ENCODE results near the gene PKP4. TPM values are rescaled to one million over a fixed set of nuclear protein-coding genes. Genes with fewer than 3 reads are reported as not detected.

PKP4 gene
- total RNA-seq, 1 donor, result 47.4 TPM

- Histone ChIP-seq H3K79me2 (ENCODE audit: insufficient read depth, low read length) (no peaks in the 10 kb centered on the region), H3K4me1 (ENCODE audit: insufficient read depth, low read length) (no peaks in the 10 kb centered on the region), H3K4me3 (ENCODE audit: insufficient read depth, low read length) (no peak overlapping the region), H3K36me3 (ENCODE audit: insufficient read depth, low read length) (no peaks in the 10 kb centered on the region), H3K9me3 (ENCODE audit: low read depth, low read length) (no peaks in the 10 kb centered on the region), H4K20me1 (ENCODE audit: insufficient read depth, low read length) (no peaks in the 10 kb centered on the region), H3K27ac (ENCODE audit: low read depth, low read length) (no peak overlapping the region), H3K4me2 (ENCODE audit: insufficient read depth, low read length) (no peak overlapping the region), H2AFZ (ENCODE audit: low read length) (no peak overlapping the region), H3K27me3 (ENCODE audit: insufficient read depth, low read length) (no peaks in the 10 kb centered on the region)
- no peak for DNase-seq (ENCODE audit: insufficient read length, low spot score, missing footprints)
- TF ChIP-seq, protein P1, sequence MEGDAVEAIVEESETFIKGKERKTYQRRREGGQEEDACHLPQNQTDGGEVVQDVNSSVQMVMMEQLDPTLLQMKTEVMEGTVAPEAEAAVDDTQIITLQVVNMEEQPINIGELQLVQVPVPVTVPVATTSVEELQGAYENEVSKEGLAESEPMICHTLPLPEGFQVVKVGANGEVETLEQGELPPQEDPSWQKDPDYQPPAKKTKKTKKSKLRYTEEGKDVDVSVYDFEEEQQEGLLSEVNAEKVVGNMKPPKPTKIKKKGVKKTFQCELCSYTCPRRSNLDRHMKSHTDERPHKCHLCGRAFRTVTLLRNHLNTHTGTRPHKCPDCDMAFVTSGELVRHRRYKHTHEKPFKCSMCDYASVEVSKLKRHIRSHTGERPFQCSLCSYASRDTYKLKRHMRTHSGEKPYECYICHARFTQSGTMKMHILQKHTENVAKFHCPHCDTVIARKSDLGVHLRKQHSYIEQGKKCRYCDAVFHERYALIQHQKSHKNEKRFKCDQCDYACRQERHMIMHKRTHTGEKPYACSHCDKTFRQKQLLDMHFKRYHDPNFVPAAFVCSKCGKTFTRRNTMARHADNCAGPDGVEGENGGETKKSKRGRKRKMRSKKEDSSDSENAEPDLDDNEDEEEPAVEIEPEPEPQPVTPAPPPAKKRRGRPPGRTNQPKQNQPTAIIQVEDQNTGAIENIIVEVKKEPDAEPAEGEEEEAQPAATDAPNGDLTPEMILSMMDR (IDR thresholded peaks at IDR 0.05; ENCODE audit: extremely low read depth, low read depth, low read length), result no peak
Measured at GRCh38 chr2:158610059-158610458, 153.3 kb downstream of the PKP4 start.

DNA sequence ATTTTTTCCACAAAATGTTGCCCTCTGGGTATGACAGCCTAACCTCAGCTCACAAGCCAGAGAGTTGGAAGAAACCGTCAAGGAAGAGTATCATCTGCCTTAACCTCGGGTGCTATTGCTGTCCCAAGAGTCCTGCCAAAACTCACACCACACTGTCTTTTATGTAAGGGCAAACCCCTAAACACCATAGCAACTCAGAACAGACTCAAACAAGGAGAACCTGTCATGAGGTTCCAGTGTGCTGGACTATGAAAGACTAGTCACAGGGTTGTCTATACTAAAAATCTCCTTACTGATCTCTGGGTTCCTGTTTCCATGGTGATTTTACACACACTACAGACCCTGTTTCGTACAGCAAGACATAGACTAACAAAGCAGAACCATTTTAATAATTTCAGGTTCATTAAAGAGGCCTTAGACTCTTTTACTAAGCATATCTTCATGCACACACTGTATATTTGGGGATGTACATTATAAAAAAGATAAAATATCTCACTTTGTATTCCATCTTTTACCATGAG lies 159.8 kb downstream of the PKP4 start:
- no peaks in the 10 kb centered on the region for H4K20me1 ChIP-seq (ENCODE audit: insufficient read depth, low read length)
- H3K4me1 ChIP-seq (ENCODE audit: insufficient read depth, low read length), result peaks cover 7% of the 10 kb centered on the region
- TF ChIP-seq, protein P1 (IDR thresholded peaks at IDR 0.05; ENCODE audit: extremely low read depth, low read depth, low read length), result no peak
- peaks cover under 1% of the 10 kb centered on the region for H3K36me3 ChIP-seq (ENCODE audit: insufficient read depth, low read length)
- H3K9me3 ChIP-seq (ENCODE audit: low read depth, low read length), result no peaks in the 10 kb centered on the region
- no peak for DNase-seq (ENCODE audit: insufficient read length, low spot score, missing footprints)
- no peak overlapping the region for H2AFZ ChIP-seq (ENCODE audit: low read length)
- no peak overlapping the region for H3K4me2 ChIP-seq (ENCODE audit: insufficient read depth, low read length)
- H3K79me2 ChIP-seq (ENCODE audit: insufficient read depth, low read length), result no peaks in the 10 kb centered on the region
- H3K27ac ChIP-seq (ENCODE audit: low read depth, low read length), result no peak overlapping the region
- H3K27me3 ChIP-seq (ENCODE audit: insufficient read depth, low read length), result no peaks in the 10 kb centered on the region
- no peak overlapping the region for H3K4me3 ChIP-seq (ENCODE audit: insufficient read depth, low read length)

GRCh38 chr2:158618891-158619490 lies 162.2 kb downstream of the PKP4 start:
- Histone ChIP-seq H4K20me1 (ENCODE audit: insufficient read depth, low read length) (no peaks in the 10 kb centered on the region), H3K4me3 (ENCODE audit: insufficient read depth, low read length) (no peak overlapping the region), H3K79me2 (ENCODE audit: insufficient read depth, low read length) (no peaks in the 10 kb centered on the region), H3K27ac (ENCODE audit: low read depth, low read length) (peak overlapping the region; percentile 22), H3K4me2 (ENCODE audit: insufficient read depth, low read length) (no peak overlapping the region), H2AFZ (ENCODE audit: low read length) (no peak overlapping the region), H3K36me3 (ENCODE audit: insufficient read depth, low read length) (peaks cover 20% of the 10 kb centered on the region), H3K27me3 (ENCODE audit: insufficient read depth, low read length) (no peaks in the 10 kb centered on the region), H3K9me3 (ENCODE audit: low read depth, low read length) (no peaks in the 10 kb centered on the region), H3K4me1 (ENCODE audit: insufficient read depth, low read length) (peaks cover 7% of the 10 kb centered on the region)
- DNase-seq (ENCODE audit: insufficient read length, low spot score, missing footprints), result no peak
- TF ChIP-seq, protein P1 (IDR thresholded peaks at IDR 0.05; ENCODE audit: extremely low read depth, low read depth, low read length), result no peak

- no peaks in the 10 kb centered on the region for H3K27me3 ChIP-seq (ENCODE audit: insufficient read depth, low read length)
- no peak overlapping the region for H3K4me3 ChIP-seq (ENCODE audit: insufficient read depth, low read length)
- TF ChIP-seq, protein P1 (IDR thresholded peaks at IDR 0.05; ENCODE audit: extremely low read depth, low read depth, low read length), result no peak
- H3K36me3 ChIP-seq (ENCODE audit: insufficient read depth, low read length), result peaks cover 22% of the 10 kb centered on the region
- no peaks in the 10 kb centered on the region for H3K9me3 ChIP-seq (ENCODE audit: low read depth, low read length)
- H3K27ac ChIP-seq (ENCODE audit: low read depth, low read length), result peak overlapping the region; percentile 22
- H4K20me1 ChIP-seq (ENCODE audit: insufficient read depth, low read length), result no peaks in the 10 kb centered on the region
- no peak overlapping the region for H3K4me2 ChIP-seq (ENCODE audit: insufficient read depth, low read length)
- no peak overlapping the region for H2AFZ ChIP-seq (ENCODE audit: low read length)
- no peak for DNase-seq (ENCODE audit: insufficient read length, low spot score, missing footprints)
- no peaks in the 10 kb centered on the region for H3K79me2 ChIP-seq (ENCODE audit: insufficient read depth, low read length)
- H3K4me1 ChIP-seq (ENCODE audit: insufficient read depth, low read length), result peaks cover 7% of the 10 kb centered on the region
Measured at GRCh38 chr2:158619496-158619895, 162.7 kb downstream of the PKP4 start.

Data from osteoblast (primary cell).